ENCODE results near the gene WBP1L. TPM values are rescaled to one million over a fixed set of nuclear protein-coding genes. Genes with fewer than 3 reads are reported as not detected.

WBP1L gene
- total RNA-seq, 1 donor from 2014 or later, result 80.8 TPM

- DNase-seq (ENCODE audit: extremely low spot score in 2 of 2), result no peak
- peak overlapping the region; percentile 67 for H3K27ac ChIP-seq
- H3K36me3 ChIP-seq, result peaks cover 0 to 3% of the 10 kb centered on the region in 2 donors
- no peaks in the 10 kb centered on the region for H3K9me3 ChIP-seq
- TF ChIP-seq POLR2AphosphoS5 (IDR thresholded peaks at IDR 0.05; ENCODE audit: insufficient read depth in 1 of 2, low read depth in 1 of 2), result no peak
- H3K4me1 ChIP-seq, result peaks cover 94% of the 10 kb centered on the region
- H3K27me3 ChIP-seq, result no peaks in the 10 kb centered on the region
- H3K4me3 ChIP-seq, result no peak overlapping the region
- intact Hi-C loops (cut with DNase I), result no loop called here
Measured at GRCh38 chr10:102795453-102796406, 52.0 kb downstream of the WBP1L start.

GRCh38 chr10:102796407-102797176 is 52.8 kb downstream of the WBP1L start:
- DNase-seq (ENCODE audit: extremely low spot score in 2 of 2), result no peak
- peak overlapping the region; percentile 67 for H3K27ac ChIP-seq
- peak in 1 of 2 donors; percentile 17 for TF ChIP-seq POLR2A (IDR thresholded peaks at IDR 0.05)
- TF ChIP-seq CTCF (IDR thresholded peaks at IDR 0.05), result no peak
- peak; percentile 56 to 84 for TF ChIP-seq POLR2AphosphoS5 (IDR thresholded peaks at IDR 0.05; ENCODE audit: insufficient read depth in 1 of 2, low read depth in 1 of 2)
- H3K36me3 ChIP-seq, result peaks cover 0 to 3% of the 10 kb centered on the region in 2 donors
- H3K9me3 ChIP-seq, result no peaks in the 10 kb centered on the region
- intact Hi-C loops (cut with DNase I), result no loop called here
- peaks cover 94% of the 10 kb centered on the region for H3K4me1 ChIP-seq
- H3K4me3 ChIP-seq, result no peak overlapping the region
- no peaks in the 10 kb centered on the region for H3K27me3 ChIP-seq

GRCh38 chr10:102799691-102800471 is 56.1 kb downstream of the WBP1L start:
- H3K36me3 ChIP-seq, result peaks cover 0 to 3% of the 10 kb centered on the region in 2 donors
- DNase-seq (ENCODE audit: extremely low spot score in 2 of 2), result no peak
- no peak for TF ChIP-seq CTCF (IDR thresholded peaks at IDR 0.05)

GRCh38 chr10:102800611-102801335 is 57.0 kb downstream of the WBP1L start:
- Histone ChIP-seq H3K4me1 (peaks cover 76% of the 10 kb centered on the region), H3K27ac (peak overlapping the region; percentile 82), H3K4me3 (no peak overlapping the region), H3K27me3 (no peaks in the 10 kb centered on the region), H3K36me3 (peaks cover 0 to 3% of the 10 kb centered on the region in 2 donors), H3K9me3 (no peaks in the 10 kb centered on the region)
- no peak for DNase-seq (ENCODE audit: extremely low spot score in 2 of 2)
- intact Hi-C loops (cut with DNase I), result no loop called here
- TF ChIP-seq POLR2AphosphoS5 (IDR thresholded peaks at IDR 0.05; ENCODE audit: insufficient read depth in 1 of 2, low read depth in 1 of 2), result peak in 1 of 2 donors; percentile 55
- TF ChIP-seq CTCF (IDR thresholded peaks at IDR 0.05), result no peak

More at GRCh38 chr10:102799691-102800471, 56.1 kb downstream of the WBP1L start:
- Histone ChIP-seq H3K9me3 (no peaks in the 10 kb centered on the region), H3K4me3 (no peak overlapping the region), H3K27me3 (no peaks in the 10 kb centered on the region), H3K27ac (peak overlapping the region; percentile 82), H3K4me1 (peaks cover 85% of the 10 kb centered on the region)
- intact Hi-C loops (cut with DNase I), result no loop called here

All from vagina (tissue), 2 donors.